HL-60 (cell line): Measurements from ENCODE around the gene PANK2.

Experiments
- CTCF ChIP-seq: IDR thresholded peaks from one replicate; pipeline ENCODE4 v1.5.1; 2011; ENCODE audit warnings: low read length, control low read depth, inconsistent platforms; ENCODE audit not compliant: insufficient read depth
- POLR2AphosphoS5 ChIP-seq: IDR thresholded peaks from 2 replicates; pipeline ENCODE4 v1.6.1; 2012; ENCODE audit warnings: low read depth
- SPI1 ChIP-seq: IDR thresholded peaks from 2 replicates; pipeline ENCODE4 v1.6.1; 2012; ENCODE audit warnings: low read depth, mild to moderate bottlenecking, borderline replicate concordance

GRCh38 chr20:3940905-3941304 is 51.7 kb downstream of the PANK2 start:
- TF ChIP-seq CTCF, result no peak
- no peak for TF ChIP-seq SPI1
- TF ChIP-seq POLR2AphosphoS5, result no peak
